ENCODE measurements around the gene LRRC30.

DNA sequence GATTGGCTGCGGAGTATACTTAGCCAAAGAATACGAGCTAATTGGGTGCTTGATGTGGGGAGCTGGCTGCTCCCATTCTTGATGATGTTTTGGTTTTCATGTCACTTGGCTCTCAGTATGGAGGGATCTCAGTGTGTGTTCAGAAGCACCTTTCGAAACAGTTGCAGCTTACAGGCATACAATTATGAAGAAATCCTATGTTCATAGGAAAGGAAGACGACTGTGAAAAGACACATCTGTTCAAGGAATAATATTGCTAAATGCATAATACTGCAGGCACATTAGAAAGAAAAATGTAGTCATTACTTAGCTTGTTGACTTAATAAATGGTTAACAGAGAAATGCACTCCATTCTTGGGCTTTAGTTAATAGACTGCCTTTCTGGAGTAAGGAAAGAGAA lies 4.1 kb downstream of the LRRC30 start:
- TF ChIP-seq, protein P1, sequence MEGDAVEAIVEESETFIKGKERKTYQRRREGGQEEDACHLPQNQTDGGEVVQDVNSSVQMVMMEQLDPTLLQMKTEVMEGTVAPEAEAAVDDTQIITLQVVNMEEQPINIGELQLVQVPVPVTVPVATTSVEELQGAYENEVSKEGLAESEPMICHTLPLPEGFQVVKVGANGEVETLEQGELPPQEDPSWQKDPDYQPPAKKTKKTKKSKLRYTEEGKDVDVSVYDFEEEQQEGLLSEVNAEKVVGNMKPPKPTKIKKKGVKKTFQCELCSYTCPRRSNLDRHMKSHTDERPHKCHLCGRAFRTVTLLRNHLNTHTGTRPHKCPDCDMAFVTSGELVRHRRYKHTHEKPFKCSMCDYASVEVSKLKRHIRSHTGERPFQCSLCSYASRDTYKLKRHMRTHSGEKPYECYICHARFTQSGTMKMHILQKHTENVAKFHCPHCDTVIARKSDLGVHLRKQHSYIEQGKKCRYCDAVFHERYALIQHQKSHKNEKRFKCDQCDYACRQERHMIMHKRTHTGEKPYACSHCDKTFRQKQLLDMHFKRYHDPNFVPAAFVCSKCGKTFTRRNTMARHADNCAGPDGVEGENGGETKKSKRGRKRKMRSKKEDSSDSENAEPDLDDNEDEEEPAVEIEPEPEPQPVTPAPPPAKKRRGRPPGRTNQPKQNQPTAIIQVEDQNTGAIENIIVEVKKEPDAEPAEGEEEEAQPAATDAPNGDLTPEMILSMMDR (IDR thresholded peaks at IDR 0.05), result no peak
- TF ChIP-seq POLR2A (IDR thresholded peaks at IDR 0.05), result no peak

Data from uterus (tissue), 2 donors.